ENCODE results near the gene SPOCD1.

DNA sequence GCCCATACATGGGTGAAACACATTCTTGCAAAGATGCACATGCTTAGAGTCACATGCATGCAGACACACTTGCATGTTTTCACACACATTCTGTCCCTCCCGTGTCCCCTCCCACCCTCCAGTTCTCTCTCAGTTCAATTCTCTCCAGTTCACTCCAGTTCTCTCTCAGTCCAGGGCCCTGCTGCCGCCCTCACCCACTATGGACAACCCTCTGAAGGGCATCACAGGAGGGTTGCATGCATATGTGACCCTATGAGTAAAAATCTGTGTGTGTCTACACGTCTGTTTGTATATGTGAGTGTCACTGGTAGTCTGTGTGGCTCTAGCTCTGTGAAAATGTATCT, 29.9 kb downstream of the SPOCD1 start:
- TF ChIP-seq, protein P1, sequence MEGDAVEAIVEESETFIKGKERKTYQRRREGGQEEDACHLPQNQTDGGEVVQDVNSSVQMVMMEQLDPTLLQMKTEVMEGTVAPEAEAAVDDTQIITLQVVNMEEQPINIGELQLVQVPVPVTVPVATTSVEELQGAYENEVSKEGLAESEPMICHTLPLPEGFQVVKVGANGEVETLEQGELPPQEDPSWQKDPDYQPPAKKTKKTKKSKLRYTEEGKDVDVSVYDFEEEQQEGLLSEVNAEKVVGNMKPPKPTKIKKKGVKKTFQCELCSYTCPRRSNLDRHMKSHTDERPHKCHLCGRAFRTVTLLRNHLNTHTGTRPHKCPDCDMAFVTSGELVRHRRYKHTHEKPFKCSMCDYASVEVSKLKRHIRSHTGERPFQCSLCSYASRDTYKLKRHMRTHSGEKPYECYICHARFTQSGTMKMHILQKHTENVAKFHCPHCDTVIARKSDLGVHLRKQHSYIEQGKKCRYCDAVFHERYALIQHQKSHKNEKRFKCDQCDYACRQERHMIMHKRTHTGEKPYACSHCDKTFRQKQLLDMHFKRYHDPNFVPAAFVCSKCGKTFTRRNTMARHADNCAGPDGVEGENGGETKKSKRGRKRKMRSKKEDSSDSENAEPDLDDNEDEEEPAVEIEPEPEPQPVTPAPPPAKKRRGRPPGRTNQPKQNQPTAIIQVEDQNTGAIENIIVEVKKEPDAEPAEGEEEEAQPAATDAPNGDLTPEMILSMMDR (IDR thresholded peaks at IDR 0.05) = no peak
- TF ChIP-seq POLR2AphosphoS5 (IDR thresholded peaks at IDR 0.05; ENCODE audit: low read depth, low read length) (no peak), SIN3A (IDR thresholded peaks at IDR 0.05; ENCODE audit: borderline replicate concordance, insufficient read depth, low read depth, low read length) (no peak)

All from Panc1 (cell line).